ENCODE data around the gene THADA.

The THADA gene

DNA sequence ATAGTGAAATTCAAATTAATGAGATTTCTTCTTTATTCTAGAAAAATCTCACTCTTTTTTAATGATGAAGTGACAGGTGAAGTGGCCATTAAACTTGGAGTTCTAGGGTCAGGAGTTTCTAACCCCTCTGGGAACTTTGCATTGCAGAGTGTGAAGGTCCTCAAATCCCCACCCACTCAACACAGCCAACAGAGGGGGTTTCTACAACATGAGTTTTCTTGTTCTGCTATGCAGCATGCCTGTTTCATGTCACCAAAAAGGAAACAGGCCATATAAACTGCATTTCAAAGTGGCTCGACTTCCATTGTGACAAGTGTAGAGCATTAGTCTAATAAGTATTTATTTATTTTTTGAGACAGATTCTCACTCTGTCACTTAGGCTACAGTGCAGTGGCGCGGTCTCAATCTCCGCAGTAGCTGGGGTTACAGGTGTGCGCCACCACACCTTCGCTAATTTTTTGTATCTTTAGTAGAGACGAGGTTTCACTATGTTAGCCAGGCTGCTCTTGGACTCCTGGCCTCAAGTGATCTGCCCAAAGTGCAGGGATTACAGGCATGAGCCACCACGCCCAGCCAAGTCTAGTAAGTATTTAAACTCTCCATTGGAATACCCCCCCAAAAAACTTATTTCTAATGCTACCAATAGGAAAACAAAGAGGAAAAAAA is 223.3 kb downstream of the THADA start:
- DNase-seq: no peak

DNA sequence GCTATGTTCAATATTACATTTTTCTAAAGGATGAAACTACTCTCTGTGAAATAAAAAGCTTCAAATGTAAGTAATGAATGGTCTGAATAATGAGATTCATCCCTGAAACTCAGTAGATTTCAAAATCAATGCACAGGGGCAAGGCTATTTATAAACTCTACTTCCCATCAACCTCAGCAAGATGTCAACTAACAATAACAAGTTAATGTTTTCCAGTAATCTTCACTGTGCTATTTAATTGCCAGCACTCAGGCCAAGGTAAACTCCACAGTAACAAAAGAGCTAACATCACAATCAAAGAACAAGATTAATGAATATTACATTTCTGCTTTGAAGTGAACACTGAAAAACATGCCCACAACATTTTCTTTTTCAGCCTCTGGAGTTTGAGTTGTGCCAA is 225.1 kb downstream of the THADA start:
- no peak for DNase-seq

GRCh38 chr2:43370146-43370545 is 225.7 kb downstream of the THADA start:
- DNase-seq: no peak

DNA sequence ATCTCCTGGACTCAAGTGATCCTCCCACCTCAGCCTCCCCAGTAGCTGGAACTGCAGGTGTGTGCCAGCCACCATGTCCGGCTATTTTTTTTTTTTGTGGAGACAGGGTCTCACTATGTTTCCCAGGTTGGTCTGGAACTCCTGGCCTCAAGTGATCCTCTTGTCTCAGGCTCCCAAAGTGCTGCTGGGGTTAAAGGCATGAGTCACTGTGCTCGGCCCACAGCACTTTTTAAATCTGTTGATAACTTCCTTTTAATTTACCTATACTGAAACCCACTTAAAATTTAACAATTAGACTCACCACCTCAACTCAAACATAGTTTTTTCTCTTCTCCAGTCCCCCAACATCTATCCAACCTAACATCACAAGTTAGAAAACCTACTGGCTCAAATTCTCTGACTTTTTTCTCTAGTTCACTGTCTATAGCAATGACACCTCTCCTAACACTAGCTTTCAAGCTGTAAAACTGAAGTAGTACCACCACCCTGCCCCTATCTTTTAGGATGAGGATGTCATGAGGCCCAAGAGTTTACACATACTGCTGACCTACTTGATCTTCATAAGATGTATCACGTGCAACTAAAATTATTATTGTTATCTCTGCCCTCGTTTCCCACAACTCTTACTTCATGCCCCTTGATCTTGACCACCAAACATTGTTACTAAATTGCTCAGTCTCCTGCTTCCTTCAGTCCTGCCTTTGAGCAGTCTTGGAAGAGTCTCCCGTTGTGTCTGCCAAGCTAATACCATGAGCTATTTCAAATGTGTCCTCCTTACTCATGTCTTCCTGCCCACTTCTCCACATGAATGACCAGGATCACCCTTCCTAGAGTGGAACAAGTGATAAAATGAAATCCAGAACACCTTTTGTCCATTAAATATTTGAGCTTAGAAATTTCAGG is 227.1 kb downstream of the THADA start:
- no peak for DNase-seq

DNA sequence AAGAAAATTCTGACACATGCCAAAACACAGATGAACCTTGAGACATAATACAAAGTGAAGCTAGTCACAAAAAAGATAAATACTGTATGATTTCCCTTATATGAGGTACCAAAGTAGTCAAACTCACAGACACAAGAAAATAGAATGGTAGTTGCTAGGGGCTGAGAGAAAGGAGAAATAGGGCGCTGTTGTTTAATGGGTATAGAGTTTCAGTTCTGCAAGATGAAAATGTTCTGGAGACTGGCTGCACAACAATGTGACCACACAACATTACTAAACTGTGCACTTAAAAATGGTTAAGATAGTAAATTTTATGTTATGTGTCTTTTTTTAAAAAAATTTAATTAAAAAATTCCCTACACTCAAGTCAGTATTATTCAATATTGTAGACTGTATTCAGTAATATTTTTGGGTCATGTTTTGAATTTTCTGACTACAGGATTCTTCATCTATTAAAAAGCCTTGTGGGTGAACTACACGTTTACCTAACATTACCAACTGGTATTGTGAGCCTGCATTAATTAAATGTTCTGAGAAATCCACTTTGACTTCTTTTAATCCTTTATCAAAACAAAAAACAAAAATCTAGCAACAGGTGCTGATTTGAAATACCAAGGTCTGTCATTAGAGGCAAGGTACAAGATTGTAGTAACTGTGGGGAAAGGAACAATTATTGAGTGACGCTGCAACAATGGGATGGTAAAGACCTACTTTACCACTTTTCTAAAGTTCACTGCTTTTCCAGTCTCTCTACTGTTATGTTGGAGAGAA is 228.6 kb downstream of the THADA start:
- DNase-seq: no peak

GRCh38 chr2:43363120-43363519 is 232.7 kb downstream of the THADA start:
- no peak for DNase-seq

DNA sequence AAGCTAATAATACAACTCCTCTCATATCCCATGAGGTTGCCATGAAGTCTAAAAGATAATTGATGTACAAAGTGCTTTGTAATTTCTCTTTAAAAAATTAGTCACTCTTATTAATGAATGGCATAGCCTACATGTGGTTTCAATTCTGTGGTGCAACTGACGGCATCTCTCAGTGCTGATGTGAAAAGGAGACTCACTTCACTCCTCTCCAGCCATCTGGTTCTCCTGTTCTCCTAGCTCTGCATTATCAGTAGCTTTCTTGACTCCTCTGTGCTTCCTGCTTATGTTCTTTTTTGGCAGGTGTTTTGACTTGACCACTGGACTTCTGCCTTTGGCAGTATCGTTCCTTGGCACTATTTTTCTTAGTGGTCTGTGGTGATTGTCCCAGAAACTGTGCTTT is 234.6 kb downstream of the THADA start:
- no peak for DNase-seq

- DNase-seq: no peak
These were observed 235.7 kb downstream of the THADA start for GRCh38 chr2:43360137-43360536.

DNA sequence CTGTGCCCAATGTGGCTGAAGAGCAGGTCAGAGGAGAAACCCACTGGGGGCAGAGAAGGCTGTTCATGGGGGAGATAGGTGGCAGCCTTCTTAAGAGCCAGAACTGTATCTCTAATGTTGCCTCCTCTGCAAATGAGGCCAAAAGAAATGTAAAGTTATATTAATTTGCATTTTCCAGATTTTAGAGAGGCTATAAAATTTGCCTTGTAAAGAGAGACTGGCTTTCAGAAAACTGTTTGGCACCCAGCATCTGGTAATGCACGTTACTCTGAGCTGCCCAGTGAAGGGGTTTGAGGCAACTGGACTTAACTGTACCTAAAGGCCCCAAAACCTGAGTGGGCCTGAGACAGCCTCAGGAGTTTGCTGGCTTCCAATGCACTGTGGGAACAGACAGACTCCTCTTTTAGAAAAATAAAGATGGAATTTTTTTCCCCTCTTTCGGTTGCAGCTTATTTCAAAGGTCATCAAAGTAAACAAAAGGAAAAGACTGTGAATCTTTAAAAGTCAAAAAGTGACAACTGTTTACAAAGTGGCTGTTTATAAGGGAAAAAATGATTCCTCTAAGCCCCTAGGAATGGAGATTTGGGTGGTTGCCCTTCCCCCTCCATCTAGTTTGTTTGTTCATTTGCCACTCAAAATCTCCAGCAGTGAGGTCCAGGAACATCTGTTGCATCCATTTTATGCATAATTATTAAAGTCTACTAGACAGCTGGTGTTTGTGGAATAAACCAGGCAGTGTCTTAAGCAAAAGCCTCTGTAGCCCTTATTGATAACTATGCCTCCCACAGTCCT is 237.2 kb downstream of the THADA start:
- DNase-seq: no peak

- no peak for DNase-seq
These were observed 239.1 kb downstream of the THADA start for GRCh38 chr2:43356774-43357173.

- no peak for DNase-seq
These were observed 240.4 kb downstream of the THADA start for GRCh38 chr2:43355399-43355798.

DNA sequence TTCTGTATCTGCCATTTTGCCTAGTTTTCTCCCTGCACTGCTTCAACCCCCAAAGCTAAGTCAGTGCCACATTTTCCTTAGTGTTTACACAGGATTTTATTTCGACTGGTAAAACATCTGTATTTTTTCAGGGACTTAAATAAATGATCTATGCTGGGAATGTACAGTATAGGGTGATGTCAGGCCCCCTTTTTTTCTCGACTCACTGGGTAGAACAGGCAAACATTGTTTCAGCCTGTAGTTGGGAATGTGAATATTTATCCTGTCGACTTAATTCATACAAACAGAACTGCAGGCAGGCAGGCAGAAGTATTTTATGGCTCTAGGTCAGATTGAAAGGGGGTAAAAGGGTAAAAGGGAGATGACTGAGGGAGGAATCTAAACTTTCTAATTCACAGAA is 245.9 kb downstream of the THADA start:
- no peak for DNase-seq

DNA sequence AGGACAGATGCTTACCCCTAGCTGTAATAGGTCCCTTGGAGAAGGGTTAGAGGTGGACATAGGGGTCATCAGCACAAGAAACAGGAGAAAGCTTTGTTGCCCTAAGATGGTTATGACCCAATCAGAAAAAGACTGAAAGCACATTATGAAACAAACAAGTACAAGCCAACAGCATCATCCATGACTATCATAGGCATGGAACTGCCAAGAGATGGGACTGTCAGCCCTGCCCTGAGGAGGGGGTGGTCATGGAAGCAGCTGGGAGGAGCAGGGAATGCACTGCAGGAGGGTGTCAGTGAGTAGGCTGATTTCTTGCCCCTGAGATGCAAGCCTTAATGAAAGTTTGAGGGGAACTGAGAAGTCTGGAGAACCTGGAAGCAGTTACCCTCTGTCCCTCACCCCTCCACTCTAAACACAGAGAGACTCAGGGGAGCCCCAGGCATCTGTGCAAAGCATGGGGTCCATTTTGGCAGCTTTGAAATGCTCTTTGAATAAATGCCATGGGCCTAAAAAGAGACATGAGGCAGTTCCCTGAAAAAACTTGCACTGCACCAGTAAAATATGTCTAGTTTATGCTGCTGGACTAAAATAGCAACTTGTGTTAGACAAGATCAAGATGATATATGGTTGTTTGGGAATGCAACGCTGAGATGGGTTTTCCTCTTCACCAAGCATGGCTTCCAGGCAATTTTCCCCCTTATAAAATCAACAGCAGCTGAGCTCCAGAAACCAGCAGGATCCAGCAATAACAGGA is 246.8 kb downstream of the THADA start:
- DNase-seq: no peak

GRCh38 chr2:43347746-43348145 is 248.1 kb downstream of the THADA start:
- DNase-seq: no peak

DNA sequence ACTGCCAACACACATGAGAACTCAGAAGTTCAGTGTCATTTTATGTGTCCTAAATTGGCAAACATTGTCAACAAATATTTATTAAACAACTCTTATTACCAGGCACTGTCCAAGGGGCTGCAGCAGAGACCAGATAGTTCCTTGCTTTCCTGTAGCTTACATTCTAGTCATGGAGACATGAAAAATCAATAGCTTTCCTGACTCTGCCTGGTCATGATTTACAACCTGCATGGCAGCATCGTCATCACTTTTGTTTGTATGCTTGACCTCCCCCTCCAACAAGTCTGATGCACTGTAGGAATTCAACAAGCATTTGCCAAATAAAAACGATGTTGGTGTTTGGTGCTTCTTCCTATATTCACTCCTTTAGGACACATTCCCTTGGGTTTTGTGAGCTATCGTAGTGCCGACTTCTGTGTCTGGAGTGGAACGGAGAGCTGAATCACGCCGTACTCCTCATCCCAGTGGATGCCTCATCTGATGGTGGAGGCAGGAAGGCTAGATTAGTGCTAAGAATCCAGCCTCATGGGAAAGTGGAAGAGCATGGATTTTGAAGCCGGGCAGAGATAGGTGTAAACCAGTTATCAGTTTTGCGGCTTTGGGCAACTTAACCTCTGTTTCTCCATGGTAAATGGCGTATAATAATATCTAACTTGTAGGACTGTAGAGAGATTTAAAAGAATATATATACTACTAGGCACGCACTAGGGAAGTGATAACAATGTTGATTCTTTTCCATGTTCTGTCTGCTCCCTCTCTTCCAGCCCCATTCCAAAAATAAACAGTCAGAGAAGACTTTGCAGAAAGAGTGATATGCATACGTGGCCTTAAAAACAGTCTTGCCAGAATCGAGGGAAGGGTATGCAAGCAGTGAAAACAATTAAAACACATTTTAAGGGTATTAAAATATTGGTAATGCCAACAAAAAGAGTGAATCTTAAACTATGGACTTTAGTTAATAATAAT is 249.0 kb downstream of the THADA start:
- no peak for DNase-seq

GRCh38 chr2:43345872-43346271 is 250.0 kb downstream of the THADA start:
- no peak for DNase-seq

DNA sequence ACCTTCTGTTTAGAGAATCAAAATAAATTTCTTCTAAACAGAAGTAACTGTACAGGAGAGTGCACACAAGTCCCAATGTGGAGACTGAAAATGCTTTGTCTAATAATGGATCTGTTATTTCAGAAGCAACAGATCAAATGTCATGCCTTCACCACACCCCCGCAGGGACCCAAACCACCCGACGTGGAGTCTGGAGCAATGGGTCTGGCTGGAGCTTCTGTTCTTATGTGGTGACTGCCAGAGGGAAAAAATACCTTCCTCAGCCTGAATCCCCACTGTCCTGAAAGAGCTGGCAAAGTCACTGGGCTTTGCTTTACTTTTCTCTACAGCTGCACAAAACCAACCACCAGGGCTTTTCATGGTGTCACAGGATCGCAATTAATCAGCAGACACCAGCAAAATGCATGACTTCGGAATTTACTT is 250.4 kb downstream of the THADA start:
- no peak for DNase-seq

DNA sequence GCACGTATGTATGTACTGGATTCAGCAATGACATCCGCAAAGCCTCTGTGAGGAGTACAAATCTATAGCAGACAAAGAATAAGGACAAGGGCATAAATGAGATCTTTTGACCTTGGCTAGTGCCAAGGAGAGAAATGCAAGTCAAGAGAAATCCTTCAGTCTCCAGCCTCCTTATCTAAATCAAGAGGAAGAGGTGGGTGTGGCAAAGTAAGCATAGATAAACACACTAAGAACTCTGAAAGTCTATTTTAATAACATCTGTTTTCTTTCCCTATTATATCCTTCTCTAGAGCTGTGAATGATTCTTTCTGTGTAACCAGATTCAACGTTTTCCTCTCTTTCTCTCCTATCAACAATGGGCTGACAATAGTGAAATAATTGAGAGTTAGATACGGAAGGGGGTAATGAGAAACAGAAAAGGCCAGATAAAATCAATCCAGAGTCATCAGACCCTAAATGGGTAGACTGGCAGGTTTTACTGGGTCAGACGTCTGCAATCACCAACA is 250.9 kb downstream of the THADA start:
- no peak for DNase-seq

- no peak for DNase-seq
These were observed 252.1 kb downstream of the THADA start for GRCh38 chr2:43343573-43344304.

All from activated CD4-positive, alpha-beta T cell treated with anti-CD3 and anti-CD28 coated beads for 4 hours (primary cell).